Upper lobe of left lung (tissue), 6 donors: ENCODE results near the gene PRX. TPM values are rescaled to one million over a fixed set of nuclear protein-coding genes. Genes with fewer than 3 reads are reported as not detected.
A peak's percentile ranks its signal among the peaks of the same experiment; 100 is the strongest.

Experiments
- ATAC-seq, 2 donors: fragments of 200-7000 bp; cut with Tn5 transposase; one replicate each; pipeline ENCODE4 v1.9.1; 2022; ENCODE audit warnings: mild to moderate bottlenecking in 2 of 2, moderate library complexity in 2 of 2; ENCODE audit not compliant: low FRiP score in 2 of 2
- DNase-seq, 2 donors: peaks; one replicate each; pipeline ENCODE4 v3.0.0-alpha.2; 2019 to 2020
- H3K27ac ChIP-seq, 4 donors: fragments of 200-600 bp; sonication (generic); one replicate each; pipeline ENCODE4 v1.5.1; 2016 to 2019
- H3K27me3 ChIP-seq, 4 donors: fragments of 200-600 bp; sonication (generic); one replicate each; pipeline ENCODE4 v1.5.1; 2017 to 2019
- H3K36me3 ChIP-seq, 4 donors: fragments of 200-600 bp; sonication (generic); one replicate each; pipeline ENCODE4 v1.5.1; 2016 to 2019
- H3K4me1 ChIP-seq, 4 donors: fragments of 200-600 bp; sonication (generic); one replicate each; pipeline ENCODE4 v1.5.1; 2018 to 2019
- H3K4me3 ChIP-seq, 4 donors: fragments of 200-600 bp; sonication (generic); one replicate each; pipeline ENCODE4 v1.5.1; 2017 to 2019; ENCODE audit warnings: mild to moderate bottlenecking in 2 of 4, moderate library complexity in 1 of 4
- H3K9me3 ChIP-seq, 4 donors: fragments of 200-600 bp; sonication (generic); one replicate each; pipeline ENCODE4 v1.5.1; 2018 to 2019
- EP300 ChIP-seq, 4 donors: sonication (generic); formaldehyde crosslinking; IDR thresholded peaks; one replicate each; pipeline ENCODE4 v1.5.1; 2017; ENCODE audit warnings: antibody characterized with exemption in 4 of 4, control low read depth in 2 of 4
- POLR2A ChIP-seq, 4 donors: fragments of 450-650 bp; IDR thresholded peaks; one replicate each; pipeline ENCODE4 v1.5.1; 2016 to 2017; ENCODE audit warnings: antibody characterized with exemption in 4 of 4, mild to moderate bottlenecking in 2 of 4
- POLR2AphosphoS5 ChIP-seq, 2 donors: sonication (generic); formaldehyde crosslinking; IDR thresholded peaks; one replicate each; pipeline ENCODE4 v1.5.1; 2017; ENCODE audit warnings: antibody characterized with exemption in 2 of 2
- WGBS, 2 donors: methylation state at CpG; one replicate each; pipeline ENCODE4 v1.1.5; 2017 to 2018; 5-methylcytosine and 5-hydroxymethylcytosine counted together
- total RNA-seq, 6 donors: library from RNA; depleted of rRNA in 4 of 6; stranded (reverse); fragments of >200 nt in 4 of 6; gene quantifications; one replicate each; pipeline versions ENCODE4 v1.1.0 to v1.2.1, GENCODE V29; 2016 to 2021
- TF ChIP-seq, protein P1 (sequence below), 6 experiments: fragments of 450-650 bp in 4 of 6; fragments of 200-600 bp in 2 of 6; sonication (generic) in 2 of 6; IDR thresholded peaks; one replicate each; pipeline ENCODE4 v1.5.1; 2016 to 2019; ENCODE audit warnings: antibody characterized with exemption in 6 of 6
- donor health status: DM: no; HTN: no; CAD: no; lungs with moderate emphysema.
- donor health status: DM: no; HTN: yes; CAD: no; lungs with severe emphysema.

The PRX gene, protein sequence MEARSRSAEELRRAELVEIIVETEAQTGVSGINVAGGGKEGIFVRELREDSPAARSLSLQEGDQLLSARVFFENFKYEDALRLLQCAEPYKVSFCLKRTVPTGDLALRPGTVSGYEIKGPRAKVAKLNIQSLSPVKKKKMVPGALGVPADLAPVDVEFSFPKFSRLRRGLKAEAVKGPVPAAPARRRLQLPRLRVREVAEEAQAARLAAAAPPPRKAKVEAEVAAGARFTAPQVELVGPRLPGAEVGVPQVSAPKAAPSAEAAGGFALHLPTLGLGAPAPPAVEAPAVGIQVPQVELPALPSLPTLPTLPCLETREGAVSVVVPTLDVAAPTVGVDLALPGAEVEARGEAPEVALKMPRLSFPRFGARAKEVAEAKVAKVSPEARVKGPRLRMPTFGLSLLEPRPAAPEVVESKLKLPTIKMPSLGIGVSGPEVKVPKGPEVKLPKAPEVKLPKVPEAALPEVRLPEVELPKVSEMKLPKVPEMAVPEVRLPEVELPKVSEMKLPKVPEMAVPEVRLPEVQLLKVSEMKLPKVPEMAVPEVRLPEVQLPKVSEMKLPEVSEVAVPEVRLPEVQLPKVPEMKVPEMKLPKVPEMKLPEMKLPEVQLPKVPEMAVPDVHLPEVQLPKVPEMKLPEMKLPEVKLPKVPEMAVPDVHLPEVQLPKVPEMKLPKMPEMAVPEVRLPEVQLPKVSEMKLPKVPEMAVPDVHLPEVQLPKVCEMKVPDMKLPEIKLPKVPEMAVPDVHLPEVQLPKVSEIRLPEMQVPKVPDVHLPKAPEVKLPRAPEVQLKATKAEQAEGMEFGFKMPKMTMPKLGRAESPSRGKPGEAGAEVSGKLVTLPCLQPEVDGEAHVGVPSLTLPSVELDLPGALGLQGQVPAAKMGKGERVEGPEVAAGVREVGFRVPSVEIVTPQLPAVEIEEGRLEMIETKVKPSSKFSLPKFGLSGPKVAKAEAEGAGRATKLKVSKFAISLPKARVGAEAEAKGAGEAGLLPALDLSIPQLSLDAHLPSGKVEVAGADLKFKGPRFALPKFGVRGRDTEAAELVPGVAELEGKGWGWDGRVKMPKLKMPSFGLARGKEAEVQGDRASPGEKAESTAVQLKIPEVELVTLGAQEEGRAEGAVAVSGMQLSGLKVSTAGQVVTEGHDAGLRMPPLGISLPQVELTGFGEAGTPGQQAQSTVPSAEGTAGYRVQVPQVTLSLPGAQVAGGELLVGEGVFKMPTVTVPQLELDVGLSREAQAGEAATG (N-terminal part only)
- 100 to 1,000 TPM in 1 of 6 donors, 10 to 100 TPM in 5; 30.1 to 146 (median 51.5) TPM for total RNA-seq

DNA sequence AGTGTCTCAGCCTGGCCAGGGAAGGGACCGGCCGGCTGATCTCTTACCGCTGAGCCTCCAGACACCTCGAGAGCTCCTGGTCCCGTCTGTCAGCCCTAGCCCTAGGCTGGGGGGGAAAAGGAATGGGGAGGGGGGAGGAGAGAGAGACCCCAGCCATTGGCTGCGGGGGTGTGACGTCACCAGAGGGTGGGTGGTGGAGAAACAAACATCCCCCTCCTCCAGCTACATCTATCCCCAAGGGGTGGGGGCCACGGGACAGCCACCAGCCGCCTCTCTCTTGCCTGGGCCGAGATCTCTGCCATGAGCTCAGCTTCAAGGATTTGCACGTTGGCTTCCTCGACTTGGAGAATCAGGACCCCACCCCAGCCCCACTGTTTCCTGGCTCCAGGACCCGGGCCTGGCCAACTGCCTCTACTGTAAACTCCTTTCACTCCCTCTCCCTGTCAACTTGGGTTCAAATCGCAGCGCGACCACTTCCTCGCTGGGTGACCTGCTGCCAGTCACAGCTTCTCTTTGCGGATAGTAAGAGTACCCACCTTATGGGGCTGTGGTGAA, at the start of gene PRX:
PRX (minus strand) TSS at position 88 of the 555 bp plus-strand sequence. CDS start 5,446 bp downstream, outside the sequence.
- H3K4me3 ChIP-seq, result peak within 1 kb of the TSS; percentile 21 to 61 (median 44)
- DNase-seq (peak in 1 of 2 donors; percentile 45), ATAC-seq (no peak)
- H3K27ac ChIP-seq, result peak within 1 kb of the TSS; percentile 68 to 100 (median 87)
- no peaks in the 10 kb centered on the region for H3K9me3 ChIP-seq
- peaks cover 25 to 41% (median 40%) of the 10 kb centered on the region in 4 donors for H3K4me1 ChIP-seq
- 19 to 28% methylated on average over 14 to 18 of the region's 18 CpGs for WGBS, 2 donors
- peak in 3 of 4 donors; percentile 32 to 76 (median 56) for TF ChIP-seq POLR2A (IDR thresholded peaks at IDR 0.05)
- TF ChIP-seq POLR2AphosphoS5 (IDR thresholded peaks at IDR 0.05), result peak; percentile 67 to 91
- TF ChIP-seq EP300 (IDR thresholded peaks at IDR 0.05), result no peak
- TF ChIP-seq, protein P1, sequence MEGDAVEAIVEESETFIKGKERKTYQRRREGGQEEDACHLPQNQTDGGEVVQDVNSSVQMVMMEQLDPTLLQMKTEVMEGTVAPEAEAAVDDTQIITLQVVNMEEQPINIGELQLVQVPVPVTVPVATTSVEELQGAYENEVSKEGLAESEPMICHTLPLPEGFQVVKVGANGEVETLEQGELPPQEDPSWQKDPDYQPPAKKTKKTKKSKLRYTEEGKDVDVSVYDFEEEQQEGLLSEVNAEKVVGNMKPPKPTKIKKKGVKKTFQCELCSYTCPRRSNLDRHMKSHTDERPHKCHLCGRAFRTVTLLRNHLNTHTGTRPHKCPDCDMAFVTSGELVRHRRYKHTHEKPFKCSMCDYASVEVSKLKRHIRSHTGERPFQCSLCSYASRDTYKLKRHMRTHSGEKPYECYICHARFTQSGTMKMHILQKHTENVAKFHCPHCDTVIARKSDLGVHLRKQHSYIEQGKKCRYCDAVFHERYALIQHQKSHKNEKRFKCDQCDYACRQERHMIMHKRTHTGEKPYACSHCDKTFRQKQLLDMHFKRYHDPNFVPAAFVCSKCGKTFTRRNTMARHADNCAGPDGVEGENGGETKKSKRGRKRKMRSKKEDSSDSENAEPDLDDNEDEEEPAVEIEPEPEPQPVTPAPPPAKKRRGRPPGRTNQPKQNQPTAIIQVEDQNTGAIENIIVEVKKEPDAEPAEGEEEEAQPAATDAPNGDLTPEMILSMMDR (IDR thresholded peaks at IDR 0.05), result no peak
- no peaks in the 10 kb centered on the region for H3K27me3 ChIP-seq
- no peaks in the 10 kb centered on the region for H3K36me3 ChIP-seq

DNA sequence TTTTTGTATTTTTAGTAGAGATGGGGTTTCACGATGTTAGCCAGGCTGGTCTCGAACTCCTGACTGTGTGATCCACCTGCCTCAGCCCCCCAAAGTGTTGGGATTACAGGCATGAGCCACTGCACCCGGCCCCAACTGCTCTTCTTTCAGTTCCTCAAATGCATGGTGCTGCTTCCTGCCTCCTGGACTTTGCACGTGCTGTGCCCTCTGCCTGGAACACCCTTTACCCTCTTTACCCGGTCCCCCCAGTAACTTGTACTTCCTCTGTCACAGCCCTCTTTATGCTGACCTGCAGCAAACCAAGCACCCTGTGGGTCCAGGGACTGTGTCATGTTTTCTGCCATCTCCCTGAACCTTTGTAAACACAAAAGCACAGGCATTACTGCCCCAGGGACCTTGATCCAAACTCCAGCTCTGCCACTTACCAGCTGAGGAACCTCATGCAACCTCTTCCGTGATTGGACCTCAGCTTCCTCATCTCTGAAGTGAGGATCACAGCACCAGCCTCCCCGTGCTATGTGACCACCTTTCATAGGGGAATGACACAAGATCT, 48.6 kb upstream of the PRX start:
- ATAC-seq (peak in 1 of 2 donors; percentile 2), DNase-seq (peak in 1 of 2 donors; percentile 55)
- Histone ChIP-seq H3K36me3 (peaks cover 4 to 17% (median 15%) of the 10 kb centered on the region in 4 donors), H3K4me1 (peaks cover 22 to 48% (median 27%) of the 10 kb centered on the region in 4 donors), H3K27me3 (no peaks in the 10 kb centered on the region), H3K4me3 (no peak overlapping the region), H3K27ac (peak overlapping the region in 2 of 4 donors; percentile 10 to 54), H3K9me3 (no peaks in the 10 kb centered on the region)
- peak in 1 of 2 donors; percentile 24 for TF ChIP-seq POLR2AphosphoS5 (IDR thresholded peaks at IDR 0.05)
- peak in 1 of 4 donors; percentile 18 for TF ChIP-seq EP300 (IDR thresholded peaks at IDR 0.05)
- TF ChIP-seq POLR2A (IDR thresholded peaks at IDR 0.05), result peak in 1 of 4 donors; percentile 13
- TF ChIP-seq, protein P1 (IDR thresholded peaks at IDR 0.05), result no peak
- WGBS, 2 donors, result 60 to 64% methylated on average over 7 of the region's 7 CpGs

DNA sequence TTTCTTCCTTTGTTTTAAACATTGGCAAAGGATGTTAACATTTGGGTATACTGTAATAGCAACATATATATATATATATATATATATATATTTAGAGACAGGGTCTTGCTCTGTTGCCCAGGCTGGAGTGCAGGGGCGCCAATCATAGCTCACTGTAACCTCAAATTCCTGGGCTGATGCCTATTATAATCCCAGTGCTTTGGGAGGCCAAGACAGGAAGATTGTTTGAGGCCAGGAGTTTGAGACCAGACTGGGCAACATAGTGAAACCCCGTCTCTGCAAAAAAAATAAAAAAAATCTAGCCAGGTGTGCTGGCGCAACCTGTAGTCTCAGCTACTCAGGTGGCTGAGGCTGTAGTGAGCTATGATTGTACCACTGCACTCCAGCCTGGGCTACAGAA, 47.0 kb upstream of the PRX start:
- 95 to 97% methylated on average over 3 of the region's 3 CpGs for WGBS, 2 donors
- no peak for DNase-seq
- ATAC-seq, result no peak

More for the DNA sequence above, 47.0 kb upstream of the PRX start:
- Histone ChIP-seq H3K4me1 (peaks cover 13 to 37% (median 17%) of the 10 kb centered on the region in 4 donors), H3K27me3 (no peaks in the 10 kb centered on the region), H3K4me3 (no peak overlapping the region), H3K36me3 (peaks cover 4 to 26% (median 24%) of the 10 kb centered on the region in 4 donors), H3K9me3 (no peaks in the 10 kb centered on the region), H3K27ac (no peak overlapping the region)
- TF ChIP-seq EP300 (IDR thresholded peaks at IDR 0.05) (no peak), POLR2A (IDR thresholded peaks at IDR 0.05) (no peak), POLR2AphosphoS5 (IDR thresholded peaks at IDR 0.05) (no peak)
- TF ChIP-seq, protein P1 (IDR thresholded peaks at IDR 0.05), result no peak
